ENCODE measurements around the gene ZNF503.

The ZNF503 gene

GRCh38 chr10:75352650-75353049 is 48.9 kb downstream of the ZNF503 start:
- no peak overlapping the region for H3K4me3 ChIP-seq
- no peak overlapping the region for H3K27ac ChIP-seq
- TF ChIP-seq POLR2AphosphoS5 (IDR thresholded peaks at IDR 0.05; ENCODE audit: borderline replicate concordance, low read depth, low read length) (no peak), EZH2 (IDR thresholded peaks at IDR 0.05) (no peak), FOXP2 (optimal IDR thresholded peaks at IDR 0.05; ENCODE audit: control extremely low read depth, extremely low read length, insufficient read depth) (no peak)
- DNase-seq (ENCODE audit: low read depth, low spot score): no peak
- no peak overlapping the region for H3K9ac ChIP-seq (ENCODE audit: insufficient read length)
- H3K9me3 ChIP-seq (ENCODE audit: low read depth, low read length): no peaks in the 10 kb centered on the region
- no peaks in the 10 kb centered on the region for H3K36me3 ChIP-seq (ENCODE audit: insufficient read depth, low read length)

GRCh38 chr10:75351637-75352036 is 49.9 kb downstream of the ZNF503 start:
- Histone ChIP-seq H3K4me3 (no peak overlapping the region), H3K9ac (ENCODE audit: insufficient read length) (no peak overlapping the region), H3K9me3 (ENCODE audit: low read depth, low read length) (no peaks in the 10 kb centered on the region), H3K27ac (no peak overlapping the region), H3K36me3 (ENCODE audit: insufficient read depth, low read length) (no peaks in the 10 kb centered on the region)
- TF ChIP-seq POLR2AphosphoS5 (IDR thresholded peaks at IDR 0.05; ENCODE audit: borderline replicate concordance, low read depth, low read length): no peak
- no peak for TF ChIP-seq FOXP2 (optimal IDR thresholded peaks at IDR 0.05; ENCODE audit: control extremely low read depth, extremely low read length, insufficient read depth)
- no peak for TF ChIP-seq EZH2 (IDR thresholded peaks at IDR 0.05)
- DNase-seq (ENCODE audit: low read depth, low spot score): no peak

DNA sequence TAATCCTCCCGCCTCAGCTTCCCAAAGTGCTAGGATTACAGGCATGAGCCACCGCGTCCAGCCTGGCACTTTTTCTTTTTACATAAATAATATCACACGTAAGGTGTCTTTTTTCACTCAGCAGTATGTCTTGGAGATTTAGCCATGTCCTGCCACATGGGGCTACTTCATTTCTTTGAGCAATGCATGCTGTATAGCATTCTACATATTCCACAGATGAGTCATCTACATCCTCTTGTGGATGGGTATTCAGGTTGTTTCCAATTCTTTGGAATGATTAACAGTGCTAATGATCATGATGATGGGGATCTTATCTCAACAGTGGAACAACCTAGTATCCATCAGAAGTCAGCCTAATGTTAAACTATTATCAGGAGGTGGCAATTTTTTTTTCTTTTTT is 50.8 kb downstream of the ZNF503 start:
- Histone ChIP-seq H3K36me3 (ENCODE audit: insufficient read depth, low read length) (no peaks in the 10 kb centered on the region), H3K27ac (no peak overlapping the region), H3K9ac (ENCODE audit: insufficient read length) (no peak overlapping the region), H3K4me3 (no peak overlapping the region), H3K9me3 (ENCODE audit: low read depth, low read length) (no peaks in the 10 kb centered on the region)
- TF ChIP-seq FOXP2 (optimal IDR thresholded peaks at IDR 0.05; ENCODE audit: control extremely low read depth, extremely low read length, insufficient read depth) (no peak), POLR2AphosphoS5 (IDR thresholded peaks at IDR 0.05; ENCODE audit: borderline replicate concordance, low read depth, low read length) (no peak), EZH2 (IDR thresholded peaks at IDR 0.05) (no peak)
- no peak for DNase-seq (ENCODE audit: low read depth, low spot score)
